Neural crest cell (in vitro differentiated cells): ENCODE results near the gene NR1D1. TPM values are rescaled to one million over a fixed set of nuclear protein-coding genes. Genes with fewer than 3 reads are reported as not detected.

Experiments
- DNase-seq: peaks from one replicate; pipeline ENCODE4 v3.0.0; 2021; ENCODE audit warnings: low read depth, mixed read lengths, low spot score
- H3K27ac Mint-ChIP-seq: one replicate; pipeline ENCODE4 v1.8.0; 2021; ENCODE audit warnings: mild to moderate bottlenecking, mixed read lengths; ENCODE audit not compliant: unreplicated experiment
- H3K27me3 Mint-ChIP-seq: 2 replicates; pipeline ENCODE4 v1.8.0; 2021; ENCODE audit warnings: low read depth, mild to moderate bottlenecking, mixed read lengths
- H3K36me3 Mint-ChIP-seq: 2 replicates; pipeline ENCODE4 v1.8.0; 2021; ENCODE audit warnings: low read depth, mild to moderate bottlenecking, mixed read lengths
- H3K4me1 Mint-ChIP-seq: 2 replicates; pipeline ENCODE4 v1.8.0; 2021; ENCODE audit warnings: mixed read lengths
- H3K4me3 Mint-ChIP-seq: one replicate; pipeline ENCODE4 v1.8.0; 2021; ENCODE audit warnings: mild to moderate bottlenecking, mixed read lengths
- H3K9me3 Mint-ChIP-seq: 2 replicates; pipeline ENCODE4 v1.8.0; 2021; ENCODE audit warnings: mixed read lengths
- CTCF ChIP-seq: fragments of 200-600 bp; sonication (generic); conservative IDR thresholded peaks from 2 replicates; pipeline ENCODE4 v1.5.0; 2021; ENCODE audit warnings: antibody characterized with exemption, mild to moderate bottlenecking
- total RNA-seq: library from RNA; stranded (reverse); gene quantifications from 2 replicates; pipeline ENCODE4 v1.2.1, GENCODE V29; 2021

Gene NR1D1
- total RNA-seq, 1 donor from 2014 or later, result 2.8 TPM

GRCh38 chr17:40100669-40101366 is 429 bp upstream of the NR1D1 start:
- Mint-ChIP-seq H3K36me3 (peaks cover 2% of the 10 kb centered on the region), H3K4me1 (peaks cover 34% of the 10 kb centered on the region), H3K4me3 (peak overlapping the region; percentile 85), H3K9me3 (no peaks in the 10 kb centered on the region), H3K27ac (peak overlapping the region; percentile 16), H3K27me3 (peaks cover 26% of the 10 kb centered on the region)
- TF ChIP-seq CTCF, result no peak
- DNase-seq, result peak; percentile 90

DNA sequence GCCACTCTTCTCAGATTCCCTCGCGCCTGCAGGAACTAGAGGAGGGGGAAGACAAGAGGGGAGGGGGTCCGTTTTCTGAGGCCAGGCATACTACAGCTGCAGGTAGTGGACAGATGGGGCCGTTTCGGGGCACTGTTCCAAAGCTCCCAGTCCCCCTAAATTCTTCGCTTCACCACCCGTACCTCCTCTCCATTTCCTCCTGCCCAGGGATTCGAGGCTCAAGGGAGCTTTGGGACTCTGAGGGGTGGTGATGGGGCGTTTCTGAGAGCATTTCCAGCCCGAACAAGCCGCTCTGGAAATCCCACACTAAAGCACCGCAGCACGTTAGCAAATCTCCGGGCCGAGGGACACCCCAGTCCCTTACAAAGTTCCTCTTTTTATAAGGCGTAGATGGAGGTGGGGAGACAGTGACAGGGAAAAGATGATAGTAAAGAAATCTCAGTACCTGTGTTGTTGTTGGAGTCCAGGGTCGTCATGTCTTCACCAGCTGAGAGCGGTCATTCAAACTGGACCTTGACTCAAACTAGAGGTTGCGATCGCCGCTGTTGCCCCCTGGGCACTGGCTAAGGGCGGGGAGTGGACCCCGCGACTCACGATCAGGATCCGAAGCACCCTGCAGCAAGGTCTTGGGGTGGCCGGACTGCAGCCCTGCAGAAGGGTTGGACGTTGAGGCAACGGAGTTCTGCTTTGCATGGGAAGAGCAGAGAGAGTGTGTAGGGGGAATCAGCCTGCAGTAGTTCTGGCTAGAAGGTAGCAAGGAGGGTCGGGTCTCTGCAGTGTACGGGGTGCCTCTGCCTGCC is 570 bp downstream of the NR1D1 start:
- H3K27ac Mint-ChIP-seq, result no peak overlapping the region
- no peaks in the 10 kb centered on the region for H3K9me3 Mint-ChIP-seq
- peaks cover 34% of the 10 kb centered on the region for H3K4me1 Mint-ChIP-seq
- no peak for TF ChIP-seq CTCF
- DNase-seq, result no peak
- peaks cover 2% of the 10 kb centered on the region for H3K36me3 Mint-ChIP-seq
- H3K4me3 Mint-ChIP-seq, result peak overlapping the region; percentile 85
- H3K27me3 Mint-ChIP-seq, result peaks cover 23% of the 10 kb centered on the region

- H3K9me3 Mint-ChIP-seq, result no peaks in the 10 kb centered on the region
These were observed 1.4 kb downstream of the NR1D1 start for GRCh38 chr17:40098846-40099618.

GRCh38 chr17:40097931-40098845 is 2.2 kb downstream of the NR1D1 start:
- Mint-ChIP-seq H3K27me3 (peaks cover 17% of the 10 kb centered on the region), H3K9me3 (no peaks in the 10 kb centered on the region), H3K36me3 (peaks cover 2% of the 10 kb centered on the region), H3K4me3 (peak overlapping the region; percentile 74), H3K27ac (peak overlapping the region; percentile 69), H3K4me1 (peaks cover 34% of the 10 kb centered on the region)
- DNase-seq, result no peak
- TF ChIP-seq CTCF, result no peak

More at GRCh38 chr17:40098846-40099618, 1.4 kb downstream of the NR1D1 start:
- peak; percentile 84 for DNase-seq
- peak overlapping the region; percentile 69 for H3K27ac Mint-ChIP-seq
- H3K4me1 Mint-ChIP-seq, result peaks cover 34% of the 10 kb centered on the region
- peak overlapping the region; percentile 85 for H3K4me3 Mint-ChIP-seq
- peaks cover 17% of the 10 kb centered on the region for H3K27me3 Mint-ChIP-seq
- H3K36me3 Mint-ChIP-seq, result peaks cover 2% of the 10 kb centered on the region
- TF ChIP-seq CTCF, result no peak
